ENCODE data around the gene IFITM10. TPM values are rescaled to one million over a fixed set of nuclear protein-coding genes. Genes with fewer than 3 reads are reported as not detected.

Gene IFITM10
- total RNA-seq, 1 donor from 2014 or later = 2.7 TPM

DNA sequence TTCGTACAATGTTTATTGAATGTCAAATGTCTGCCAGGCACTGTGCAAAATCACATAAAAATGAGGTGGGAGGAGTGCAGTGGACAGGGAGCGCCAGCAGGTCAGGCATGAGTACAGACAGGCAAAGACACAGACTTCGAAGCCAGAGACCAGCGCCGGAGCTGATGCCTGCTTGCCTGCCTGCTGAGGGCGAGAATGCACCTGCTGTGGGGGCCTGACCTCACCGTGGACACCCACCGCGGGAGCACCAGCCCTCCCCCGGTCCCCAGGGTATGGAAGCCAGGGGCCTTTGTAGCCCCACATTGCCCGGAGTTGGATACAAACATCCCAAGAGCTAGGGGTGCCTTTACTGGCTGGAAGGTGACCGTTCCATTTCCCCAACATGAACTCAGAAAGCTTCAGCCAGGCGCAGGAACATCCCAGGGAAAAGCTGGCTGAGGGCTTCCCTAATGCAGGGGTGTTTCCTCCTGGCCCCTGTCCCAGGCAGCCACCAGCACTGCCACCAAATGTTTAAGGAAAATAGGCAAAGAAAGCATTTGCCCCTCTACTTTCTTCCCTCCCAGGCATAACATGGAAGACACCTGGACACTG lies 17.9 kb downstream of the IFITM10 start:
- H3K9me3 Mint-ChIP-seq = peaks cover 18% of the 10 kb centered on the region
- TF ChIP-seq, protein P1, sequence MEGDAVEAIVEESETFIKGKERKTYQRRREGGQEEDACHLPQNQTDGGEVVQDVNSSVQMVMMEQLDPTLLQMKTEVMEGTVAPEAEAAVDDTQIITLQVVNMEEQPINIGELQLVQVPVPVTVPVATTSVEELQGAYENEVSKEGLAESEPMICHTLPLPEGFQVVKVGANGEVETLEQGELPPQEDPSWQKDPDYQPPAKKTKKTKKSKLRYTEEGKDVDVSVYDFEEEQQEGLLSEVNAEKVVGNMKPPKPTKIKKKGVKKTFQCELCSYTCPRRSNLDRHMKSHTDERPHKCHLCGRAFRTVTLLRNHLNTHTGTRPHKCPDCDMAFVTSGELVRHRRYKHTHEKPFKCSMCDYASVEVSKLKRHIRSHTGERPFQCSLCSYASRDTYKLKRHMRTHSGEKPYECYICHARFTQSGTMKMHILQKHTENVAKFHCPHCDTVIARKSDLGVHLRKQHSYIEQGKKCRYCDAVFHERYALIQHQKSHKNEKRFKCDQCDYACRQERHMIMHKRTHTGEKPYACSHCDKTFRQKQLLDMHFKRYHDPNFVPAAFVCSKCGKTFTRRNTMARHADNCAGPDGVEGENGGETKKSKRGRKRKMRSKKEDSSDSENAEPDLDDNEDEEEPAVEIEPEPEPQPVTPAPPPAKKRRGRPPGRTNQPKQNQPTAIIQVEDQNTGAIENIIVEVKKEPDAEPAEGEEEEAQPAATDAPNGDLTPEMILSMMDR (IDR thresholded peaks at IDR 0.05; ENCODE audit: unreplicated experiment) = no peak
- H3K4me3 Mint-ChIP-seq = no peak overlapping the region
- no peak overlapping the region for H3K27ac Mint-ChIP-seq
- no peaks in the 10 kb centered on the region for H3K36me3 Mint-ChIP-seq
- peaks cover 89% of the 10 kb centered on the region for H3K27me3 Mint-ChIP-seq (ENCODE audit: low read depth)
- no peak for DNase-seq (ENCODE audit: low spot score in 2 of 2, unreplicated experiment in 2 of 2)
- peaks cover 3% of the 10 kb centered on the region for H3K4me1 Mint-ChIP-seq

DNA sequence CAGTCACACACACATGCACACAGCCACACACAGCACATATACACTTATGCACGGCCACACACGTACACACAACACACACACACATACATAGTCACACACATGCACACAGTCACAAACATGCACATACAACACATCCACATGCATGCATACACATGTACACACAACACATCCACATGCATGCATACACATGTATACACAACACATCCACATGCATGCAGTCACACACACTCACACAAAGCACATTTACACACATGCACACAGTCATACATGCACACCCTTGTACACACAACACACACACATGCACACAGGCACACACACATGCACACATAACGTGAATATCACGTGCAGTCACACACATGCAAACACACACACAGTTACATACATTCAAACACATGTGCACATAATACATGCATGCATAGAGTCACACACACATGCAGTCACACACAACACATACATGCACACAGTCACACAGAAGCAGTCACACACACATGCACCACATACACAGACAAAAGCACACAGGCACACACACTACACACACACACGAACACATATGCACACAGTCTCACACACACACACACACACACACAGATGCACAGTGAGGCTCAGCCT lies 18.8 kb downstream of the IFITM10 start:
- Mint-ChIP-seq H3K4me3 (no peak overlapping the region), H3K9me3 (peaks cover 11% of the 10 kb centered on the region), H3K36me3 (no peaks in the 10 kb centered on the region), H3K27me3 (ENCODE audit: low read depth) (peaks cover 93% of the 10 kb centered on the region), H3K4me1 (peaks cover 3% of the 10 kb centered on the region), H3K27ac (no peak overlapping the region)
- TF ChIP-seq, protein P1 (IDR thresholded peaks at IDR 0.05; ENCODE audit: unreplicated experiment) = no peak
- no peak for DNase-seq (ENCODE audit: low spot score in 2 of 2, unreplicated experiment in 2 of 2)

DNA sequence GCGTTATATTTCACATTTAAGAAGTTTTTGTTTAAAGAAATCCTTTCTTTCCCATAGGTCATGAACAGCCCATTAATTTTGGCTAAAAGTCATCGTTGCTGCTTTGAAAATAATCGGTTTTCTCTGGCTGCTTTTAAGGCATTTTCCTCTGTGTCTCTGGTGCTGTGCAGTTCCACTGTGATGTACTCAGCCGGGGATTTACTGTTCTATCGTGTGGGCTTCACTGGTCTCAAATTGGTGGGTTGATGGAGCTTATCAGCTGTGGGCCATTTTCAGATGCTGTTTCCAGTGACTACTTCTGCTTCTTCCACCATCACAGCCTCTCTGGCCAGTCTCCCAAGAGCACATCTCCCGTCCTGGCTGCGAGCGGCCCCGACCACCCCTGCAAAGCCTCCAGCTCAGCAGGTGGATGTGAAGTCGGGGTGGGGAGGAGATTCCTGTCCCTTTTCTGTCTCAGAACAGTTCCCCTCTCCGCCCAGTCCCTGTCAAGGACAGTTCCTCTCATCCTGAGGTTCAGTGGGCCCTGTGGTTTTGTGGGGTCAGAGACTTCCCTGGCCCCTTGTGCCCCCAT lies 20.3 kb downstream of the IFITM10 start:
- H3K27ac Mint-ChIP-seq = no peak overlapping the region
- H3K9me3 Mint-ChIP-seq = no peaks in the 10 kb centered on the region
- peaks cover 3% of the 10 kb centered on the region for H3K4me1 Mint-ChIP-seq
- peaks cover 84% of the 10 kb centered on the region for H3K27me3 Mint-ChIP-seq (ENCODE audit: low read depth)
- no peak overlapping the region for H3K4me3 Mint-ChIP-seq
- TF ChIP-seq, protein P1 (IDR thresholded peaks at IDR 0.05; ENCODE audit: unreplicated experiment) = no peak
- H3K36me3 Mint-ChIP-seq = no peaks in the 10 kb centered on the region
- no peak for DNase-seq (ENCODE audit: low spot score in 2 of 2, unreplicated experiment in 2 of 2)

DNA sequence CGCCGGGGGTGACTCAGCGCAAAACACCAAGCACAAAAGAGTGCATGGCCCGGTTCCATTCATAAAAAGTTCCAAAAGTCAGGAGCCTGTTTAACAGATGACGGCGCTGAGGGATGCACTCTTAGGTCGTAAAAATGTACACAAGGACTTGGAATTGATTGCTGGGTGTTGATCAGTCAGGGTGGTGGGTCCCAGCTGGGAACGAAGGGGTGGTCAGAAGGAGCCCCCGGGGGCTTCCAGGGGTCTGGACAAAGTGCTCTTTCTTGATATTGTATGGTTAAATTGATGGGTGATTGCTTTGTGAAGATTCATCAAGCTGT lies 20.7 kb downstream of the IFITM10 start:
- TF ChIP-seq, protein P1 (IDR thresholded peaks at IDR 0.05; ENCODE audit: unreplicated experiment) = no peak
- no peak overlapping the region for H3K4me3 Mint-ChIP-seq
- DNase-seq (ENCODE audit: low spot score in 2 of 2, unreplicated experiment in 2 of 2) = no peak
- H3K9me3 Mint-ChIP-seq = no peaks in the 10 kb centered on the region
- H3K36me3 Mint-ChIP-seq = no peaks in the 10 kb centered on the region
- no peak overlapping the region for H3K27ac Mint-ChIP-seq
- peaks cover 85% of the 10 kb centered on the region for H3K27me3 Mint-ChIP-seq (ENCODE audit: low read depth)
- H3K4me1 Mint-ChIP-seq = peaks cover 3% of the 10 kb centered on the region

DNA sequence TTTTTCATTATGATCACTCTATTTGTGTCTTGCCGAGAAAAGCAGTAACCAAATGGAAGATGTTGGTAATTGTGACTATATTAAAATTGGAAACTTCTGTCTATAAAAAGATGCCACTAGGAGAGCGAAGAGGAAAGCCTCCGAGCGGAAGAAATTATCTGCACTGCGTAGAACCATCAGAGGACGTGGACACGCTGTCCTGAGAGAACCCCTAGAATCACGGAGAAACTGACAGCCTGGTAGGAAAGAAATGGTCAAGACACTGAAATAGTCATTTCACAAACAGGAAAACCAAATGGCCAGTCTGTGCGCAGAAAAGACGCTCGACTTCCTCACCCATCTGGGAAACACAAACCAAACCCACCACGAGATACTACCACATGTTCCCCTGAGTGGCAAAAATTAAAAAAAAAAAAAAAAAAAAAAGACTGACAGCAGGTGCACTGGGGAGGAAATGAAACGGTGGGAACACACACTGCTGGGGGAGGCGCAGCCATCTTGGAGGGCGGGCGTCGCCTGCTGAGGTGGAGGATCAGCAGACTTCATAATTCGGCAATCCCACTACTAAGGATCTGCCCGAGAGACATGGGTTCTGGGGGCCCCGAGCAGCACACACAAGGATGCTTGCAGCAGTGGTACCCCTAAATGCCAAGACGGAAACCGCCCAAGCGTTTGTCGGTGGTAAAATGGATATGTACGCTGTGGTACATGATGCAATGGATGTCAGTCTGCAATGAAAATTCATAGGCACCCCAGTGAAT lies 21.3 kb downstream of the IFITM10 start:
- Mint-ChIP-seq H3K27me3 (ENCODE audit: low read depth) (peaks cover 84% of the 10 kb centered on the region), H3K4me1 (peaks cover 3% of the 10 kb centered on the region), H3K4me3 (no peak overlapping the region), H3K27ac (no peak overlapping the region), H3K36me3 (no peaks in the 10 kb centered on the region), H3K9me3 (no peaks in the 10 kb centered on the region)
- TF ChIP-seq, protein P1 (IDR thresholded peaks at IDR 0.05; ENCODE audit: unreplicated experiment) = no peak
- no peak for DNase-seq (ENCODE audit: low spot score in 2 of 2, unreplicated experiment in 2 of 2)

Measured in mesothelial cell of epicardium (in vitro differentiated cells).